Measurements from ENCODE around the gene FMNL2. TPM values are rescaled to one million over a fixed set of nuclear protein-coding genes. Genes with fewer than 3 reads are reported as not detected.

Gene FMNL2
- total RNA-seq, 3 donors from 2014 or later, result 0.63 to 3.2 (median 1.4) TPM

- Mint-ChIP-seq H3K27me3 (ENCODE audit: low read depth) (peaks cover 9% of the 10 kb centered on the region), H3K4me3 (no peak overlapping the region), H3K4me1 (ENCODE audit: low read depth) (no peaks in the 10 kb centered on the region), H3K9me3 (no peaks in the 10 kb centered on the region), H3K36me3 (ENCODE audit: insufficient read depth) (peaks cover 1% of the 10 kb centered on the region)
- no peak for DNase-seq
- no peak for ATAC-seq
Measured at GRCh38 chr2:152394326-152394725, 59.4 kb downstream of the FMNL2 start.

DNA sequence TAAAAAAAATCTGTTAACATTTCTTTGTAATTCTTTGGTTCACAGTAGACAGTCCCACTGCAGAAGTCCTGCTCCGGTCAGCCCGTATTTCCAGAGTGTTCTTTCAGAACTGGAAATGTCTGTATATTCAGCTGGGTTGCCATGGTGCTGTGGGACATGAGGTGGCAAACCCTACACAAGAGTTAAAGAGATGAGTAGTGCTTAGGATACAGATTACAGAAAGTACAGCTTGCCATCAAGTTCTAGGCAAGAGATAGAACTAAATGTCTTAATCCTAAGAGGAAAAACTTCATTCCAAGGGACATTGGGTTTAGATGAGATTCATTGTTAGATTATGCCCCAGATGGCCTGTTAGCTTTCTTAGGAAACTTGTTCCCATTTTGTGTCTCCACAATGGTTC lies 60.1 kb downstream of the FMNL2 start:
- Mint-ChIP-seq H3K27me3 (ENCODE audit: low read depth) (peaks cover 13% of the 10 kb centered on the region), H3K36me3 (ENCODE audit: insufficient read depth) (no peaks in the 10 kb centered on the region), H3K9me3 (no peaks in the 10 kb centered on the region), H3K4me3 (no peak overlapping the region), H3K4me1 (ENCODE audit: low read depth) (no peaks in the 10 kb centered on the region)
- DNase-seq, result no peak
- ATAC-seq, result no peak

DNA sequence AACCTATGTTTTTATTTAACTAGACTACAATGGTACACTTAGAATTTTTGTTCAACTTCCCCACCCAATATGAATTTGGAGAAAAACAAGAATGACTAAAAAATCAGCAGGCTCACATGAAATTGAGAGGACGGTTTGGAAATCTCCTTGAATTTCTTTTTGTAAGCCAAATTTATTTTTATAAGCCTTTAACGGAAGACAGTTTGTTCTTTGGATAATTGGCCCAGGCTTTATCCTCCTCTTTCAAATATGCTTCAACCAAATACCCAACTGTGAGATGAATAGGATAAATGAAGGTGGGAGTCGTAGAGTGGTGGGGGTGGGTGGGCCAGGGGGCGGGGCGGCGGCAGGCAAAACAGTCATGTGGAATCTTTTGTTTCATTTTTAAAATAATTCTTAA lies 60.6 kb downstream of the FMNL2 start:
- Mint-ChIP-seq H3K4me3 (no peak overlapping the region), H3K4me1 (ENCODE audit: low read depth) (no peaks in the 10 kb centered on the region), H3K27me3 (ENCODE audit: low read depth) (peaks cover 13% of the 10 kb centered on the region), H3K36me3 (ENCODE audit: insufficient read depth) (no peaks in the 10 kb centered on the region), H3K9me3 (no peaks in the 10 kb centered on the region)
- ATAC-seq (no peak), DNase-seq (no peak)

GRCh38 chr2:152396051-152396511 lies 61.1 kb downstream of the FMNL2 start:
- no peaks in the 10 kb centered on the region for H3K4me1 Mint-ChIP-seq (ENCODE audit: low read depth)
- ATAC-seq, result no peak
- no peak overlapping the region for H3K4me3 Mint-ChIP-seq
- no peaks in the 10 kb centered on the region for H3K9me3 Mint-ChIP-seq
- DNase-seq, result no peak
- H3K36me3 Mint-ChIP-seq (ENCODE audit: insufficient read depth), result no peaks in the 10 kb centered on the region
- peaks cover 13% of the 10 kb centered on the region for H3K27me3 Mint-ChIP-seq (ENCODE audit: low read depth)

- Mint-ChIP-seq H3K27me3 (ENCODE audit: low read depth) (peaks cover 11% of the 10 kb centered on the region), H3K4me1 (ENCODE audit: low read depth) (no peaks in the 10 kb centered on the region), H3K9me3 (no peaks in the 10 kb centered on the region), H3K4me3 (no peak overlapping the region), H3K36me3 (ENCODE audit: insufficient read depth) (no peaks in the 10 kb centered on the region)
- no peak for ATAC-seq
- no peak for DNase-seq
Measured at GRCh38 chr2:152396763-152397162, 61.8 kb downstream of the FMNL2 start.

GRCh38 chr2:152399003-152399402 lies 64.0 kb downstream of the FMNL2 start:
- Mint-ChIP-seq H3K36me3 (ENCODE audit: insufficient read depth) (no peaks in the 10 kb centered on the region), H3K9me3 (no peaks in the 10 kb centered on the region), H3K4me1 (ENCODE audit: low read depth) (peaks cover 3% of the 10 kb centered on the region), H3K4me3 (no peak overlapping the region), H3K27me3 (ENCODE audit: low read depth) (peaks cover 9% of the 10 kb centered on the region)
- DNase-seq (no peak), ATAC-seq (no peak)

DNA sequence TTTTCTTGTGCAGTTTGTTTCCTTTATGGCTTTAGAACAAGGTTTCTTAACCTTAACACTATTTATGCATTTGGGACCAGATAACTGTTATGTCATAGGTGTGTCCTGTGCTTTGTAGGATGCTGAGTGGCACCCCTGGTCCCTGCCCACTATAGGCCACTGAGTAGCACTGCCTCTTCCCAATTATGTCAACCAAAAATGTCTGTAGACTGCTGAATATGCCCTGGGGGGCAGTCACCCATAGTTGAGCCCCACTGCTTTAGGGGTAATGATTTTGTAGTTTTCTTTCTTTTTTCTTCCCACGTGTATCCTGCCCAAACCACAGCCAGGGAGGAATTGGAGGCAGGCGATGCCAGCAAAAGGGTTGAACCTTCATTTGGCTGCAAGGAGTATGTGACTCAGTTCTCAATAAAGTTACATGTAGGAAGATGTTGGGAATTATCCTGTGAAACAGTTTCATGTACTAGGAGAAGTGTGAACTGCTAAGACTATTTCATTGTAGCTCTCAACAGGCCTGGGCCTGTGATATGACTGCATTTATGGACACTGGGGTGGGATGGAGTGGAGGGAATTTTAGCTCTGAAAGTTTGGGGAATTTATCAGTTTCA lies 65.7 kb downstream of the FMNL2 start:
- Mint-ChIP-seq H3K4me1 (ENCODE audit: low read depth) (peaks cover 3% of the 10 kb centered on the region), H3K27me3 (ENCODE audit: low read depth) (peaks cover 9% of the 10 kb centered on the region), H3K9me3 (no peaks in the 10 kb centered on the region), H3K36me3 (ENCODE audit: insufficient read depth) (no peaks in the 10 kb centered on the region), H3K4me3 (no peak overlapping the region)
- DNase-seq, result no peak
- ATAC-seq, result no peak

GRCh38 chr2:152402780-152403759 lies 68.1 kb downstream of the FMNL2 start:
- Mint-ChIP-seq H3K4me3 (no peak overlapping the region), H3K4me1 (ENCODE audit: low read depth) (peaks cover 8% of the 10 kb centered on the region), H3K36me3 (ENCODE audit: insufficient read depth) (no peaks in the 10 kb centered on the region), H3K27me3 (ENCODE audit: low read depth) (peaks cover 9% of the 10 kb centered on the region), H3K9me3 (no peaks in the 10 kb centered on the region)
- DNase-seq, result no peak
- ATAC-seq, result peak; percentile 46 to 48

- no peaks in the 10 kb centered on the region for H3K9me3 Mint-ChIP-seq
- DNase-seq (no peak), ATAC-seq (no peak)
- no peaks in the 10 kb centered on the region for H3K36me3 Mint-ChIP-seq (ENCODE audit: insufficient read depth)
- peaks cover 8% of the 10 kb centered on the region for H3K4me1 Mint-ChIP-seq (ENCODE audit: low read depth)
- H3K4me3 Mint-ChIP-seq, result no peak overlapping the region
- peaks cover 3% of the 10 kb centered on the region for H3K27me3 Mint-ChIP-seq (ENCODE audit: low read depth)
Measured at GRCh38 chr2:152405206-152406118, 70.5 kb downstream of the FMNL2 start.

DNA sequence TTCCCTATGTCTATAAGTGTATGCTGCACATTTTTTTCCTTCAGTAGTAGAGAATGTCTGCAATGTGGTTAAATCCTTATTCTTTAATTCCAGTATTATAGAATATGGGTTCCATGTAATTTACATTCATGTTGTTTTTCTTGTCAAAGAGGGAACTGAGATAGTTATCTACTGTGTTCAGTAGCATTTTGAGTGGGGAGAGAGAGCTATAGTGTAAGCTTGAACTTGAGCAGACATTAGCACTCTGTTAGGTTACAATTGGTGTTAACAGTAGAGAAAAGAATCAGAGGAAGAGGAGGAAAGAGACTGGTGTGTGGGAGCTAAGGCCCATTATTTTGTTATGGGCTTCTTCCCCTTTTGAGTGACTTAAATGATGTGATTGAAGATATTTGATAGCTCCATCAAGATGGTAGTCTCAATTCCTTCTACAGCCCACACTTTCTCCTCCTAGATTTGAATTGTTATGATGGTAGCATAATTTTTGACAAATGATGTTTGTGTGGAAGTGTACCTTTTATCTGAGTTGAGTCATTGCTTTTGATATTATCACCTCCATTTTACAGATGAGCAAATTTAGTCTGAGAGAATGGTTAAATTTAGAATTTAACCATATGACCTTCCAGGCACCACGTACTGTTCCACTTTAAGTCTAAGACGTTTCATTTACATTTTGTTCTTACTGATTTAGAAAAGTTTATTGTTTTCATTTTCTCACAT lies 71.3 kb downstream of the FMNL2 start:
- no peaks in the 10 kb centered on the region for H3K9me3 Mint-ChIP-seq
- peaks cover 3% of the 10 kb centered on the region for H3K27me3 Mint-ChIP-seq (ENCODE audit: low read depth)
- no peak overlapping the region for H3K4me3 Mint-ChIP-seq
- H3K4me1 Mint-ChIP-seq (ENCODE audit: low read depth), result peaks cover 8% of the 10 kb centered on the region
- H3K36me3 Mint-ChIP-seq (ENCODE audit: insufficient read depth), result no peaks in the 10 kb centered on the region
- DNase-seq (no peak), ATAC-seq (peak; percentile 7 to 45)

DNA sequence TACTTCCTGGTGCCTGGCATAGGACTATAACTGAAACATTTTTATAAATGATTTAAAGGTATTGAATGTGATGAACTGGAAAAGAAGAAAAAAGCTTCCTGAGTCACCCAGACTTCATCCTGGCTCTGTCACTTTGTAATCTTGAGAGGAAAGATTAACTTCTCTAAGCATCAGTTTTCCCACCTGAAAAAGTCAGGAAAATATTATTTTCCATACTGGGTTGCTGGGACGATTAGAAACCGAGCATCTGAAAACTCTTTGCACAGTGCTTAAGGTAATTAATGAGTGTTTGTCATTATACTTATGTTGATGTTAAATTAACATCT lies 71.8 kb downstream of the FMNL2 start:
- Mint-ChIP-seq H3K36me3 (ENCODE audit: insufficient read depth) (no peaks in the 10 kb centered on the region), H3K4me1 (ENCODE audit: low read depth) (peaks cover 8% of the 10 kb centered on the region), H3K4me3 (no peak overlapping the region), H3K9me3 (no peaks in the 10 kb centered on the region), H3K27me3 (ENCODE audit: low read depth) (peaks cover 3% of the 10 kb centered on the region)
- DNase-seq, result no peak
- peak in 1 of 2 donors; percentile 13 for ATAC-seq

DNA sequence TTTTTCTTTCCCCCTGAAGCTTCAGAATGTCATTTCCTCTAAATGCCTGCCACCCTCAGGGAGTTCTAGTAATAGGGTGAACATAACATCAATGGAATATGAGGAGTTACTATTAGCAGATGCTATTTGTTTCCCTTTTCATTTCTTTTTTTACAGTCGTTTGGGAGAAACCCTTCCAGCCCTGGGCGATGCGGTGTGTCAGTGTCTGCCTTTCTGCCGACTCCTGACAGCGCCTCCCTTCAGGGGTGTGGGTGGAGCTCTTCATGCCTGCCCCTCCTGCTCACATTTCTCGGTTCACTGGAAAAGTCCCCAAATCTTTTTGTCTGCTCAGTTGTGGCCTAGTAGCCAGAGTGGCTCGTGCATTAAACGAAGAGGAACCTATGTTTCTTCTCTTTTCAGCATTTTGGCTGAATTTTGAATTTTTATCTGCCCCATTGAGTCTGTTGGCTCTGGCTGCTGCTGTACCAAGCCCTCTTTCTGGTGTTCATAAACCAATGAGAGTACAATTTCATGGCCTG lies 72.3 kb downstream of the FMNL2 start:
- H3K4me3 Mint-ChIP-seq, result peak overlapping the region; percentile 17
- no peaks in the 10 kb centered on the region for H3K36me3 Mint-ChIP-seq (ENCODE audit: insufficient read depth)
- DNase-seq (no peak), ATAC-seq (no peak)
- H3K27me3 Mint-ChIP-seq (ENCODE audit: low read depth), result peaks cover 3% of the 10 kb centered on the region
- no peaks in the 10 kb centered on the region for H3K9me3 Mint-ChIP-seq
- H3K4me1 Mint-ChIP-seq (ENCODE audit: low read depth), result peaks cover 8% of the 10 kb centered on the region

DNA sequence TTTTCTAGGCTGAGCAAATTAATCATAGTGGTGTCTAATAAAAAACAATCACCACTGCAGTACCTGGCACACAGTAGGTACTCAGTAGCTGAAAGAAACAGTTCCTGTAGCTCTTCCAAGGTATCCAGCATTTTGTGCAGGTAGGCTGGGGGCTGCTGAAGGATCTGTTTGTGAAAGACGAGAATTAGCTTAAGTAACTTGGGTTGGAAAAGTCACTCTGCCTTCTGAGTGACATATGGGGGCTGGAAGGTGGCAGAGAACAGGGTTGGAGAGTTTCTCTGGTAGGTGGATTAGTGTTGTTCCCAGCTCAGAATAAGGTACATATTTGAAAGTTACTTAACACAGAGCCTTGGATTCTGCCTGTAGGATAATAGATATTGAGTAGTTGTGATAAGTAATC lies 72.8 kb downstream of the FMNL2 start:
- peaks cover 3% of the 10 kb centered on the region for H3K27me3 Mint-ChIP-seq (ENCODE audit: low read depth)
- DNase-seq (no peak), ATAC-seq (no peak)
- H3K36me3 Mint-ChIP-seq (ENCODE audit: insufficient read depth), result no peaks in the 10 kb centered on the region
- no peaks in the 10 kb centered on the region for H3K9me3 Mint-ChIP-seq
- peak overlapping the region; percentile 11 for H3K4me3 Mint-ChIP-seq
- peaks cover 8% of the 10 kb centered on the region for H3K4me1 Mint-ChIP-seq (ENCODE audit: low read depth)
